Panc1 (cell line): ENCODE results near the gene CSF1. TPM values are rescaled to one million over a fixed set of nuclear protein-coding genes. Genes with fewer than 3 reads are reported as not detected.

Source experiments
- ATAC-seq: fragments of 200-7000 bp; cut with Tn5 transposase; 2 replicates; pipeline ENCODE4 v1.9.1; 2020; ENCODE audit warnings: mild to moderate bottlenecking, moderate library complexity
- BruUV-seq: library from RNA; stranded (reverse); fragments of 400-500 nt; replicated peaks from 2 replicates; lab custom pipeline; 2021; lab: Mats Ljungman, UMichigan
- CTCF ChIA-PET: fragments of 300-600 bp; sonication (Branson Sonifier 250); formaldehyde crosslinking; loops from one replicate; lab custom pipeline; 2022; ENCODE audit warnings: antibody characterized with exemption; lab: Charles Lee
- POLR2A ChIA-PET: fragments of 300-600 bp; sonication (Branson Sonifier 250); formaldehyde crosslinking; loops from one replicate; lab custom pipeline; 2022; ENCODE audit warnings: antibody characterized with exemption; lab: Charles Lee
- DNase-seq: peaks from one replicate; pipeline ENCODE4 v3.0.0-alpha.2; 2010; ENCODE audit warnings: low read depth, low spot score
- H3K27ac ChIP-seq: 2 replicates; pipeline ENCODE4 v1.5.1; 2011; ENCODE audit warnings: mild to moderate bottlenecking, low read length, inconsistent platforms
- H3K27me3 ChIP-seq: fragments of 200-500 bp; sonication (Bioruptor generic); 2 replicates; pipeline ENCODE4 v1.6.0; 2014; ENCODE audit warnings: low read length, inconsistent platforms; ENCODE audit not compliant: control insufficient read depth, insufficient read depth
- H3K36me3 ChIP-seq: fragments of 200-500 bp; sonication (Bioruptor generic); 2 replicates; pipeline ENCODE4 v1.5.1; 2014; ENCODE audit warnings: inconsistent platforms, mild to moderate bottlenecking, low read length, moderate library complexity; ENCODE audit not compliant: control insufficient read depth, insufficient read depth
- H3K4me1 ChIP-seq: 2 replicates; pipeline ENCODE4 v1.5.1; 2011; ENCODE audit warnings: inconsistent platforms, mild to moderate bottlenecking, low read length, moderate library complexity; ENCODE audit not compliant: control insufficient read depth, insufficient read depth
- H3K4me3 ChIP-seq, 2 experiments: 2 replicates each; pipeline ENCODE4 v1.5.1; 2011 to 2012; ENCODE audit warnings: low read depth in 2 of 2, low read length in 2 of 2, mild to moderate bottlenecking in 2 of 2, inconsistent platforms in 1 of 2, moderate library complexity in 1 of 2
- H3K9me3 ChIP-seq: fragments of 200-500 bp; sonication (Bioruptor generic); 2 replicates; pipeline ENCODE4 v1.5.1; 2014; ENCODE audit warnings: low read depth, mild to moderate bottlenecking, inconsistent platforms, low read length, moderate library complexity; ENCODE audit not compliant: control insufficient read depth, insufficient read depth
- CTCF ChIP-seq: fragments of 450-650 bp; IDR thresholded peaks from 2 replicates; pipeline ENCODE4 v1.5.1; 2017; ENCODE audit warnings: mild to moderate bottlenecking
- POLR2AphosphoS5 ChIP-seq: IDR thresholded peaks from 2 replicates; pipeline ENCODE4 v1.6.1; 2012; ENCODE audit warnings: mild to moderate bottlenecking, low read depth, low read length, moderate library complexity
- REST ChIP-seq, 2 experiments: IDR thresholded peaks; 2 replicates each; pipeline ENCODE4 v1.6.1; 2011 to 2012; ENCODE audit warnings: low read depth in 2 of 2, control low read depth in 1 of 2, low read length in 1 of 2, mild to moderate bottlenecking in 1 of 2, moderate library complexity in 1 of 2; ENCODE audit not compliant: insufficient read depth in 1 of 2
- SIN3A ChIP-seq: IDR thresholded peaks from 2 replicates; pipeline ENCODE4 v1.6.1; 2012; ENCODE audit warnings: low read depth, mild to moderate bottlenecking, low read length, moderate library complexity, borderline replicate concordance; ENCODE audit not compliant: insufficient read depth
- TCF7L2 ChIP-seq: IDR thresholded peaks from 2 replicates; pipeline ENCODE4 v1.6.1; 2011; ENCODE audit warnings: mild to moderate bottlenecking, low read depth, low read length, inconsistent platforms
- in situ Hi-C: cut with HindIII; loops from 2 replicates; pipeline ENCODE4 v1.10.0; 2016; ENCODE audit warnings: low sequenced_read_pairs, low pct_unique_long_range_greater_than_20kb
- intact Hi-C: fragments of 100-400 bp; cut with micrococcal nuclease; formaldehyde crosslinking; loops from one replicate; pipeline ENCODE4 v1.10.0; 2022; ENCODE audit not compliant: unreplicated experiment
- total RNA-seq: library from RNA; stranded (reverse); gene quantifications from one replicate; pipeline ENCODE4 v1.2.1, GENCODE V29; 2021; ENCODE audit not compliant: unreplicated experiment

Gene CSF1
- total RNA-seq, 1 experiment from 2014 or later = 217 TPM

- TF ChIP-seq CTCF (no peak), REST (IDR thresholded peaks at IDR 0.05; ENCODE audit: insufficient read depth in 1 of 2, low read depth in 2 of 2, low read length in 1 of 2) (no peak), POLR2AphosphoS5 (no peak), TCF7L2 (no peak), SIN3A (no peak)
- no peaks in the 10 kb centered on the region for H3K27me3 ChIP-seq
- H3K9me3 ChIP-seq = no peaks in the 10 kb centered on the region
- H3K4me3 ChIP-seq = no peak overlapping the region
- ChIA-PET CTCF (interaction anchor here (0.6 kb wide), 1 partner anchor 267 kb away, joined by 8 read pairs; the partner anchor contains the start of gene GSTM4), POLR2A (no interaction called here)
- BruUV-seq = no TSS peak
- intact Hi-C loops (no loop called here), in situ Hi-C loops (no loop called here)
- peak overlapping the region; percentile 97 for H3K27ac ChIP-seq
- DNase-seq = no peak
- peak; percentile 7 for ATAC-seq
- H3K4me1 ChIP-seq = peaks cover 92% of the 10 kb centered on the region
- H3K36me3 ChIP-seq = peaks cover 4% of the 10 kb centered on the region
Observed at GRCh38 chr1:109922326-109922725, 11.7 kb downstream of the CSF1 start.

- intact Hi-C loops = no loop called here
- ChIA-PET POLR2A (interaction anchor here (0.7 kb wide), 1 partner anchor 131 kb away, joined by 3 read pairs; no protein-coding TSS in a partner anchor), CTCF (interaction anchor here (0.6 to 1.9 kb wide), 6 partner anchors 36 to 147 kb away, joined by 3 to 9 read pairs (median 4); partner anchors contain the start of gene AHCYL1)
- TF ChIP-seq TCF7L2 = no peak
- TF ChIP-seq POLR2AphosphoS5 = peak; percentile 32; the same call in 1 of the 2 replicates
- TF ChIP-seq CTCF = peak; percentile 73
- Histone ChIP-seq H3K4me1 (peaks cover 92% of the 10 kb centered on the region), H3K36me3 (no peaks in the 10 kb centered on the region; the same call in 1 of the 2 replicates), H3K4me3 (no peak overlapping the region), H3K27me3 (no peaks in the 10 kb centered on the region), H3K27ac (peak overlapping the region; percentile 97), H3K9me3 (no peaks in the 10 kb centered on the region)
- DNase-seq (no peak), ATAC-seq (0 out of 2 replicates have a peak, but pooled peaks have one; percentile 5)
- no TSS peak for BruUV-seq
- in situ Hi-C loops = no loop called here
Observed at GRCh38 chr1:109923131-109923945, 12.7 kb downstream of the CSF1 start.
